ENCODE data around the gene KIAA1958. TPM values are rescaled to one million over a fixed set of nuclear protein-coding genes. Genes with fewer than 3 reads are reported as not detected.

The KIAA1958 gene
- total and polyA plus RNA-seq, 2 of the 4 experiments (the other 2 are of a cell fraction): 0.65 to 1.8 TPM

DNA sequence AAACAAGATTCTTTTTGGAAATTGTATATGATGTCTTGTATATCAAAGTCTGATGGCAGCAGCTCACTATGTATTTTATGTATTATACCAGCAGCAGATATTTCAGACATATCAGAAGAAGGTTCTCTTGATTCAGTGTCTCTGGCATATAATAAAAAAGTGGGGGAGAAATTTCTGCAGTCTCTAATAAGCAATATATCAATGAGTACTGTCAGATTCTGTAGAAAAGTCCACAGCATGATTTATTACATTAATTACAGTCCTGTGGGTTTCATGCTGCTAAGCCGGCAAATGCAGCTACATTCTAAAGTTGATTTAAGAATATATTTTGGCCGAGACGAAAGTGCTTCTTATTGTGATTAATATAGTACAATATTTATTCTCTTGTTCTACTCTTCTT, 113.1 kb downstream of the KIAA1958 start:
- TF ChIP-seq CHD1 (IDR thresholded peaks at IDR 0.05; ENCODE audit: low read depth, low read length) (no peak), RFX5 (IDR thresholded peaks at IDR 0.05; ENCODE audit: low read depth, low read length) (no peak), RCOR1 (IDR thresholded peaks at IDR 0.05; ENCODE audit: insufficient replicate concordance, low read length) (no peak), FOS (IDR thresholded peaks at IDR 0.05; ENCODE audit: low read depth, low read length) (no peak), CEBPB (IDR thresholded peaks at IDR 0.05; ENCODE audit: low read depth, low read length) (no peak), SMC3 (IDR thresholded peaks at IDR 0.05; ENCODE audit: low read depth, low read length) (no peak), MAFK (IDR thresholded peaks at IDR 0.05; ENCODE audit: low read depth, low read length) (no peak), RAD21 (IDR thresholded peaks at IDR 0.05; ENCODE audit: low read length) (no peak), BHLHE40 (IDR thresholded peaks at IDR 0.05; ENCODE audit: low read depth, low read length) (no peak), MXI1 (IDR thresholded peaks at IDR 0.05; ENCODE audit: borderline replicate concordance, low read depth, low read length) (no peak), NFE2L2 (IDR thresholded peaks at IDR 0.05; ENCODE audit: low read depth, low read length) (no peak), MAZ (IDR thresholded peaks at IDR 0.05; ENCODE audit: borderline replicate concordance, low read depth, low read length) (no peak), POLR2A (IDR thresholded peaks at IDR 0.05; ENCODE audit: low read depth, low read length) (no peak)
- TF ChIP-seq, protein P1, sequence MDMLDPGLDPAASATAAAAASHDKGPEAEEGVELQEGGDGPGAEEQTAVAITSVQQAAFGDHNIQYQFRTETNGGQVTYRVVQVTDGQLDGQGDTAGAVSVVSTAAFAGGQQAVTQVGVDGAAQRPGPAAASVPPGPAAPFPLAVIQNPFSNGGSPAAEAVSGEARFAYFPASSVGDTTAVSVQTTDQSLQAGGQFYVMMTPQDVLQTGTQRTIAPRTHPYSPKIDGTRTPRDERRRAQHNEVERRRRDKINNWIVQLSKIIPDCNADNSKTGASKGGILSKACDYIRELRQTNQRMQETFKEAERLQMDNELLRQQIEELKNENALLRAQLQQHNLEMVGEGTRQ (IDR thresholded peaks at IDR 0.05; ENCODE audit: low read depth, low read length): no peak
- TF ChIP-seq, protein P2, sequence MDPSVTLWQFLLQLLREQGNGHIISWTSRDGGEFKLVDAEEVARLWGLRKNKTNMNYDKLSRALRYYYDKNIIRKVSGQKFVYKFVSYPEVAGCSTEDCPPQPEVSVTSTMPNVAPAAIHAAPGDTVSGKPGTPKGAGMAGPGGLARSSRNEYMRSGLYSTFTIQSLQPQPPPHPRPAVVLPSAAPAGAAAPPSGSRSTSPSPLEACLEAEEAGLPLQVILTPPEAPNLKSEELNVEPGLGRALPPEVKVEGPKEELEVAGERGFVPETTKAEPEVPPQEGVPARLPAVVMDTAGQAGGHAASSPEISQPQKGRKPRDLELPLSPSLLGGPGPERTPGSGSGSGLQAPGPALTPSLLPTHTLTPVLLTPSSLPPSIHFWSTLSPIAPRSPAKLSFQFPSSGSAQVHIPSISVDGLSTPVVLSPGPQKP (IDR thresholded peaks at IDR 0.05; ENCODE audit: borderline replicate concordance, low read depth, low read length): no peak
- TF ChIP-seq, protein P3, sequence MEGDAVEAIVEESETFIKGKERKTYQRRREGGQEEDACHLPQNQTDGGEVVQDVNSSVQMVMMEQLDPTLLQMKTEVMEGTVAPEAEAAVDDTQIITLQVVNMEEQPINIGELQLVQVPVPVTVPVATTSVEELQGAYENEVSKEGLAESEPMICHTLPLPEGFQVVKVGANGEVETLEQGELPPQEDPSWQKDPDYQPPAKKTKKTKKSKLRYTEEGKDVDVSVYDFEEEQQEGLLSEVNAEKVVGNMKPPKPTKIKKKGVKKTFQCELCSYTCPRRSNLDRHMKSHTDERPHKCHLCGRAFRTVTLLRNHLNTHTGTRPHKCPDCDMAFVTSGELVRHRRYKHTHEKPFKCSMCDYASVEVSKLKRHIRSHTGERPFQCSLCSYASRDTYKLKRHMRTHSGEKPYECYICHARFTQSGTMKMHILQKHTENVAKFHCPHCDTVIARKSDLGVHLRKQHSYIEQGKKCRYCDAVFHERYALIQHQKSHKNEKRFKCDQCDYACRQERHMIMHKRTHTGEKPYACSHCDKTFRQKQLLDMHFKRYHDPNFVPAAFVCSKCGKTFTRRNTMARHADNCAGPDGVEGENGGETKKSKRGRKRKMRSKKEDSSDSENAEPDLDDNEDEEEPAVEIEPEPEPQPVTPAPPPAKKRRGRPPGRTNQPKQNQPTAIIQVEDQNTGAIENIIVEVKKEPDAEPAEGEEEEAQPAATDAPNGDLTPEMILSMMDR (conservative IDR thresholded peaks at IDR 0.05; ENCODE audit: low read depth, low read length): no peak
- no TSS peak for BruUV-seq (replicated peaks)
- dilution Hi-C loops (cut with HindIII; ENCODE audit: low sequenced_read_pairs, unreplicated experiment): no loop called here
- Histone ChIP-seq H4K8ac (ENCODE audit: low read depth in 2 of 2, low read length in 2 of 2) (no peak overlapping the region), H3K23ac (ENCODE audit: low read depth, low read length) (no peak overlapping the region), H3K27ac (ENCODE audit: insufficient read depth, low read length) (no peak overlapping the region), H3K4me3 (ENCODE audit: insufficient read depth, low read depth, low read length) (no peak overlapping the region), H4K20me1 (ENCODE audit: insufficient read depth, low read length) (no peaks in the 10 kb centered on the region), H3K79me1 (ENCODE audit: low read depth in 1 of 2, low read length in 2 of 2) (no peaks in the 10 kb centered on the region), H3K9me3 (ENCODE audit: control insufficient read depth, insufficient read depth, low read length) (no peaks in the 10 kb centered on the region), H4K5ac (ENCODE audit: low read depth, low read length) (no peak overlapping the region), H2AK9ac (replicated peaks; ENCODE audit: low read depth, low read length, poor library complexity) (no peak overlapping the region), H3K18ac (ENCODE audit: low read depth, low read length) (no peak overlapping the region), H3K36me3 (ENCODE audit: control insufficient read depth, insufficient read depth, low read length) (no peaks in the 10 kb centered on the region), H2AK5ac (ENCODE audit: low read depth, low read length) (no peak overlapping the region), H2BK5ac (ENCODE audit: low read depth, low read length, poor library complexity, severe bottlenecking) (no peak overlapping the region), H2AFZ (replicated peaks; ENCODE audit: low read length, poor library complexity) (no peak overlapping the region), H3K4ac (ENCODE audit: low read depth, low read length) (no peak overlapping the region), H3K9ac (ENCODE audit: low read depth, low read length) (no peak overlapping the region), H4K91ac (ENCODE audit: insufficient read depth, low read depth, low read length) (no peak overlapping the region), H3K9me1 (ENCODE audit: insufficient read depth, low read length) (peaks cover 3% of the 10 kb centered on the region; the same call in 1 of the 2 replicates), H3K56ac (ENCODE audit: extremely low read depth, insufficient read depth, low read length) (no peak overlapping the region), H2BK120ac (ENCODE audit: low read depth, low read length) (no peak overlapping the region), H3K14ac (replicated peaks; ENCODE audit: low read depth, low read length) (no peak overlapping the region), H2BK20ac (ENCODE audit: low read depth, low read length) (no peak overlapping the region), H2BK15ac (ENCODE audit: low read depth, low read length) (no peak overlapping the region), H3K4me2 (ENCODE audit: low read depth, low read length) (no peak overlapping the region), H3K4me1 (ENCODE audit: control insufficient read depth, insufficient read depth, low read length) (peaks cover 3% of the 10 kb centered on the region), H3K27me3 (ENCODE audit: control insufficient read depth, insufficient read depth, low read length) (no peaks in the 10 kb centered on the region; the same call in 1 of the 2 replicates)
- in situ Hi-C loops (cut with MboI; ENCODE audit: low sequenced_read_pairs): no loop called here
- intact Hi-C loops (cut with micrococcal nuclease): no loop called here
- ATAC-seq (ENCODE audit: low read depth): no peak
- POLR2A ChIA-PET (ENCODE audit: unreplicated experiment): no interaction called here
- whole genome bisulfite sequencing, 2 experiments (ENCODE audit: extremely low coverage in 2 of 2, insufficient read length in 1 of 2): no CpG with 5 or more reads among the region's 3 CpGs
- DNase-seq: no peak
- CTCF ChIA-PET: no interaction called here
